IPS-18a (cell line): Measurements from ENCODE around the gene KCTD17.

Source experiments
- H3K27ac ChIP-seq: one replicate; pipeline ENCODE4 v1.5.1; 2013; ENCODE audit warnings: low read length
- H3K27me3 ChIP-seq: one replicate; pipeline ENCODE4 v1.6.1; 2013; ENCODE audit warnings: mild to moderate bottlenecking, low read length; ENCODE audit not compliant: control insufficient read depth, insufficient read depth
- H3K36me3 ChIP-seq: one replicate; pipeline ENCODE4 v1.6.1; 2013; ENCODE audit warnings: low read depth, low read length; ENCODE audit not compliant: control insufficient read depth
- H3K4me1 ChIP-seq: one replicate; pipeline ENCODE4 v1.6.1; 2013; ENCODE audit warnings: low read depth, low read length; ENCODE audit not compliant: control insufficient read depth
- H3K4me3 ChIP-seq: one replicate; pipeline ENCODE4 v1.5.1; 2013; ENCODE audit warnings: low read length
- H3K9ac ChIP-seq: one replicate; pipeline ENCODE4 v1.6.1; 2013; ENCODE audit warnings: mild to moderate bottlenecking, low read length, moderate library complexity
- H3K9me3 ChIP-seq: one replicate; pipeline ENCODE4 v1.6.1; 2013; ENCODE audit warnings: low read depth, low read length; ENCODE audit not compliant: control insufficient read depth

The KCTD17 gene

DNA sequence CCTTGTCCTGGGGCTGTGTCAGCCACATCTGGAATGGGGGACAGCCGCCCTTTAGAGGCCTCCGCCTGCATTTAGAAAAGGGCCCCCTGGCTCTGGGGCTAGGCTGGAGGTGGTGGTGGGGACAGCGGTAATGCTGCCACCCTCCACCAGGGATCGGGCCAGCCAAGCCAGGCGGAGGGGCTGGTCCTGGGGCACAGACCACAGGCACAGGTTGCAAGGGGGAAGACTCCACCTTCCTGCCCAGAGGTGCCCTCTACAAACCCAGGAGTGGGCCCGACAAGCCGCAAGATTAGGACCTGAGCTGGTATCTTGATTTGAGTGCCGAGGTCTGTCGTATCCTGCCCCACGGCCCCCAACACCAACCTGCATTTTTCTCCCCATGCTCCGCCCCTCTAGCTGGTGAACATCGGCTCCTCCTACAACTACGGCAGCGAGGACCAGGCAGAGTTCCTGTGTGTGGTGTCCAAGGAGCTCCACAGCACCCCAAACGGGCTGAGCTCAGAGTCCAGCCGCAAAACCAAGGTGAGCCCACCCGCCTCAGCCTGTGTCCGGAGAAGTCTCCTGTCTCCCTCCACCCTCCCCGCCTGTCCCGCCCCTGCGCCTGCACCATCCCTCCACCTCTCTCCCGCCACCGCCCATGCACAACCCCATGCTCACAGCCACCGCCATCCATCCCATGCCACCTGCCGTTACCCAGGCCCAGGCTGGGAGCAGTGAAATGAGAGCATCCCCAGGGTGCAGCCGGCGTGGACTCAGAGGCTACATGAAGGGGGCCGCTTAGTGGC lies 7.6 kb downstream of the KCTD17 start:
- Histone ChIP-seq H3K4me3 (no peak overlapping the region), H3K9ac (no peak overlapping the region), H3K27ac (no peak overlapping the region), H3K27me3 (peaks cover 3% of the 10 kb centered on the region), H3K4me1 (peaks cover 6% of the 10 kb centered on the region), H3K9me3 (no peaks in the 10 kb centered on the region), H3K36me3 (peaks cover 12% of the 10 kb centered on the region)

DNA sequence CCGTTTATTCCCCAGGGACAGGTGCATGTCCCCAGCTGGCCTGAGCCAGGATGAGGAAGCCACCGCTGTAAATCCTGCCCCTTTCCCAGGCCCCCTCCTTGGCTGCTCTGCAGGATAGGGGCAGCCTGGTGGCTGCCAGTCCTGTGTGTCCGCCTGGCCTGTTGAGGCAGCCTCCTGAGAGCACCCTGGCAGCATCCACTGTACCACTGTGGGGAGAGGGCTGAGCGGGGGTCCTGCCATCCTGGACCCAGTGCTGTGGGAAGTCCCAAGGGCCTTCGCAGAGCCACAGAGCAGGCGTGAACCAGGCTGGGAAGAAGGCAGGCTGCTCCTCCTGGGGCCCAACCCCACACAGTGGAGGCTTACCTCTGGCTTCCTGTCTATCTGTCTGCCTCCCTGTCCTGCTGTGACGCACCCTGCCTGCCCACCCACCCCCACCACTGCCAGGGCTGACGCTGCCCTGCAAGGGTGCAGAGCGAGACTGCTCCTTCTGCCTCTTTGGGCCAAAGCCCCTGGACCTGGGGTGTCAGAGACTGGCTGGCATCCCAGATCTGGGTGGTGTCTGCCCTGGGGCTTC lies 8.4 kb downstream of the KCTD17 start:
- Histone ChIP-seq H3K4me3 (no peak overlapping the region), H3K27me3 (peaks cover 9% of the 10 kb centered on the region), H3K9me3 (no peaks in the 10 kb centered on the region), H3K9ac (no peak overlapping the region), H3K4me1 (peaks cover 6% of the 10 kb centered on the region), H3K36me3 (peaks cover 12% of the 10 kb centered on the region), H3K27ac (no peak overlapping the region)

GRCh38 chr22:37060801-37061610 lies 9.5 kb downstream of the KCTD17 start:
- no peak overlapping the region for H3K4me3 ChIP-seq
- peaks cover 6% of the 10 kb centered on the region for H3K4me1 ChIP-seq
- no peak overlapping the region for H3K27ac ChIP-seq
- no peak overlapping the region for H3K9ac ChIP-seq
- no peaks in the 10 kb centered on the region for H3K9me3 ChIP-seq
- H3K27me3 ChIP-seq: peaks cover 15% of the 10 kb centered on the region
- H3K36me3 ChIP-seq: peaks cover 12% of the 10 kb centered on the region

DNA sequence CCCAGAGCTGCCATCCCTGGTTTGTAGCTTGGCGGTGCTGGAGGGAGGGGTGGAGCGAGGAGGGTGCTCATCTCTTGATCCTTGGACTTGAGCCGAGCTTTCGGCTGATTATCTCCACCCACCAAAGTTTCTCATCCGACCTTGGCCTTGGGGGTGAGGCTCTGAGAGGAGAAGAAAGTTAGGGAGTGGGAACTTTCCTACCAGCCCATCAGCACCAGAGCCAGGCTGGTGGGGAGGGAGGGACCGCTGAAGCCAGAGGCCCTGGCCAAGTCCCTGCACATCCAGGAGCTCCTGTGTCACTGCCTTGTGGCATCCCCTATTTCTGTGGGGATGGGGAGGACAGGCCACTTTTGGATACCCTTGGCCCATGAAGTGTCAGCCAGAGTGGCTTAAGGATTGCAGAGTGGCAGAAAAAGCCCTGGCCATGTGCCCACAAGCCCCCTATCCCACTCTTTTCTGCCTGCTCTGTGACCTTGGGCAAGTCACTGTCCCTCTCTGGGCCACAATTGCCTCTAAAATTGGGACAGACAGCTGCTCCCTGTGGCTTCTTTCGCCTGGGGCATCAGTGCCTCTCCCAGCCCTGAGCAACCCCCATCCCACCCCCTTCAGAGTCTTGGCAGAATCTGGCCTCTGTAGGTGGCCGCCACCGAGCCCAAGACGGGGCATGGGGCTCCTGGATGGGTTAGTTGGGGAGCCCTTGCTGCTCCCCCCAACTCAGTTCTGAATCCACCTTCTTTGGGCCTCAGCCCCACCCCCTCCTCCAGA lies 10.3 kb downstream of the KCTD17 start:
- no peak overlapping the region for H3K27ac ChIP-seq
- no peak overlapping the region for H3K9ac ChIP-seq
- H3K9me3 ChIP-seq: no peaks in the 10 kb centered on the region
- H3K4me3 ChIP-seq: no peak overlapping the region
- peaks cover 12% of the 10 kb centered on the region for H3K36me3 ChIP-seq
- H3K27me3 ChIP-seq: peaks cover 23% of the 10 kb centered on the region
- peaks cover 6% of the 10 kb centered on the region for H3K4me1 ChIP-seq

DNA sequence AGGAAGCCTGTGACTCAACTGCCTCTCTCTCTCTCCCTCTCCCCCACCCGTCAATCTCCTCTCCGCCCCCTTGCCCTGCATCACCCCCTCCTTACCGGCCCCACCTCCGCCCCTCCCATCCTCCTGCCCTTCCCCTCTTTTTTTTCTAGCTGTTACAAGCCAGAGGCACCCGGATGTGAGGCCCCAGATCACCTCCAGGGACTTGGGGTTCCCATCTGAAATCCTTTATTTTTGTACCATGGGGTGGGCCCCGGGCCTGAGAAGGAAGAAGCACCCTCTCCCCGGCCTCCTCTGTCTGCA lies 10.8 kb downstream of the KCTD17 start:
- no peak overlapping the region for H3K4me3 ChIP-seq
- peaks cover 6% of the 10 kb centered on the region for H3K4me1 ChIP-seq
- peaks cover 7% of the 10 kb centered on the region for H3K36me3 ChIP-seq
- H3K9me3 ChIP-seq: no peaks in the 10 kb centered on the region
- H3K27ac ChIP-seq: no peak overlapping the region
- no peak overlapping the region for H3K9ac ChIP-seq
- H3K27me3 ChIP-seq: peaks cover 28% of the 10 kb centered on the region

- Histone ChIP-seq H3K9me3 (no peaks in the 10 kb centered on the region), H3K9ac (no peak overlapping the region), H3K27me3 (peaks cover 33% of the 10 kb centered on the region), H3K27ac (no peak overlapping the region), H3K4me3 (no peak overlapping the region), H3K36me3 (peaks cover 2% of the 10 kb centered on the region), H3K4me1 (peaks cover 6% of the 10 kb centered on the region)
These were observed 11.3 kb downstream of the KCTD17 start for GRCh38 chr22:37062702-37063381.

DNA sequence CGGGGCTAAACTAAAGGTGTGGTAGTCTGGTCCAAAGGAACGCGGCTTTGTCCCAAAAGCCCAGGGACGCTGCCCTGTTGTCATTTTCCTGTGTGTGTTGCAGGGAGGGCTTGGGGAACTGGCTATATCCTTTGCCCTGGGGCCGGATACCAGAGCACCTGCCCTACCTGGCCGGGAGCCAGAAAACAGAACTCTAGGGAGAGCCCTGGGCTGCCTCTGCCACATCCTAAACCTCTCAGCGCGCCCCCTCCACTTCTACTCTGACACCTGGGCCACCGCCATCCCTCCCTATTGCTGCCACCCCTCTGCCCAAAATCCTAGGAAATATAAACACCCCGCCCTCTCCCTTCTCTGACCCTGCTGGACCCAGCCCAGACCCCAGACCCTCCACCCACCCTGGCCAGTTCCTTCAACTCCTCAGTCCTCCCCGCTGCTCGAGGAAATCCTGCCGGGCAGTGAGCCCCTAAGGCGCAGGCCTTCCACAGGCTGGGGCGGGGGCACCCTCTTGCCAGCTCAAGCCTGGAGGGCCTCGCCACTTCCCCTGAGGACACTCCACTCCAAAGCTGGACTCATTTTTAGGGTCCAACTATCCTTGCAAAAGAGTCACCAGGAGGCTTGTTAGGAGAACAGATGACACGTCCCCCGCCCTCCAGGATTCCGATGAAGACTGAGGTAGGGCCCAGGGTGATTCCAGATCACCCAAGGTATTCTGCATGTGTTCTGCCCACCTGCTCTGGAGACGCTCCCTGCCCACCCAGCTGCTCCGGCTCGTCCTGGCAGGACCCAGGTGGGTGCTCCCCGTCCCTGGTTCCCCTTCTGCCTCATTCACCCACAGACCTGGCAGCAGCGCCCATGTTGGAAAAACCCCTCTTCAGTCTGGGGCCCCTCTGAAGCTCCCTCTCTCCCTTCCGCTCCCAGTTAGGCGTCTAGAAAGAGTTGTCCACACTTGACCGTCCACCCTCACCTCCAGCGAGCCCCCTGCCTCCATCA lies 12.2 kb downstream of the KCTD17 start:
- Histone ChIP-seq H3K4me1 (peaks cover 6% of the 10 kb centered on the region), H3K9ac (no peak overlapping the region), H3K27me3 (peaks cover 42% of the 10 kb centered on the region), H3K9me3 (no peaks in the 10 kb centered on the region), H3K36me3 (no peaks in the 10 kb centered on the region), H3K4me3 (no peak overlapping the region), H3K27ac (no peak overlapping the region)

DNA sequence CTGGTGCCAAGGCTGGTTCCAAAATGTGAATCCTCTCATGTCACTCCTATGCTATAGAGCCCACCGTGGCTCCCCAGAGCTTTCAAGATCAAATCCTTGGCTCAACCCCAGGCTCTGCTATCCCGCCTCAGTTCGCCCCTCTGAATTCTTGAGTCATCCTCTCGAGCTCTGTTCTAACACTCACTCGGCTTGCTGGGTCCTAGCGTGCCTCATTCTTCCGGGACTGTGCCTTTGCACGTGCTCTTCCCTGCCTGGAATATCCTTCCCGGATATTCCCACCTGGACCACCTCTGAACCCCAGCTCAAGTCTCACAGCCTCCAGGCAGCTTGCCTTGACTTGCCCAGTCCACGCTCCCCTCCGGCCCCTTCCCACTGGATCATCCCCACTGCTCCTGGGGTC lies 13.0 kb downstream of the KCTD17 start:
- peaks cover 50% of the 10 kb centered on the region for H3K27me3 ChIP-seq
- no peaks in the 10 kb centered on the region for H3K36me3 ChIP-seq
- H3K9ac ChIP-seq: no peak overlapping the region
- H3K27ac ChIP-seq: no peak overlapping the region
- H3K9me3 ChIP-seq: no peaks in the 10 kb centered on the region
- H3K4me3 ChIP-seq: no peak overlapping the region
- H3K4me1 ChIP-seq: peaks cover 6% of the 10 kb centered on the region

DNA sequence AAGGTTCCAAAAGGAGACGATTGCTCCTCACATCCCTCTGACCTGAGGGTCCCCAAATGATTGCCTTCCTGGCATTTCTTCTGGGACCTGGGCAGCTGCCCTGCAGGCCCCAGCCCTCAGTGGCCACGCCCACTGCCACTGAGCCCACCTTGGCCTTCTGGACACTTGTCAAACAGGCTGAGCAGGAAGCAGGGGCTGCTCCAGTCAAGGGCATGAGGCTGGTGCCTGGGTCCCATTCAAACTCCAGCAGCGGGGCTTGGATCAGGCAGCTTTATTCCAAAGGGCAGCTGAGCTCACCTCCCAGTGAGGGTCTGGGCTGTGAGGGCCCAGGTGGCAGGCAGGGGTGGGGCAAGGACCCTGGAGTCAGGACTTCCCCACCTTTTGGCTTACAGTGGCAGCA lies 13.6 kb downstream of the KCTD17 start:
- Histone ChIP-seq H3K4me3 (no peak overlapping the region), H3K27ac (no peak overlapping the region), H3K36me3 (no peaks in the 10 kb centered on the region), H3K4me1 (peaks cover 6% of the 10 kb centered on the region), H3K9me3 (no peaks in the 10 kb centered on the region), H3K9ac (no peak overlapping the region), H3K27me3 (peaks cover 56% of the 10 kb centered on the region)

DNA sequence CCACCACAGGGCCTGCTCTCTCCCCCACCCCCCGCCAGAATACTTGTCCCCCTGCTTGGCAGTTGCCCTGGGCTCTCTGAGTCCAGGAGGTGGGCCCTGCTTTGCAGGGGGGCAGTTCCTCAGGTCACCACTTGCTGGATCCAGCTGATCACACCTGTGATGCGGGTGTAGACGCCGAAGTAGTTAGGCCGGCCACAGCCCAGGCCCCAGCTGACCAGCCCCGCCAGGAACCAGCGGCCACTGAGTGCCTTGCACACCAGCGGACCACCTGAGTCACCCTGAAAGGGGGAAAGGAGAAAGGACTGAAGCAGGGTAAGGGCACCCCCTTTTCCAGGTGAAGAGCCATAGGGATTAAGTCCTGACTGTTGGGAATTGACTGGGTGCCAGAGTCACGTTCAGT lies 14.4 kb downstream of the KCTD17 start:
- Histone ChIP-seq H3K4me1 (peaks cover 6% of the 10 kb centered on the region), H3K27me3 (peaks cover 64% of the 10 kb centered on the region), H3K36me3 (no peaks in the 10 kb centered on the region), H3K4me3 (no peak overlapping the region), H3K9me3 (no peaks in the 10 kb centered on the region), H3K27ac (no peak overlapping the region), H3K9ac (no peak overlapping the region)
